ENCODE results near the gene ETFRF1.

GRCh38 chr12:25213338-25213737, 18.3 kb downstream of the ETFRF1 start:
- TF ChIP-seq POLR2AphosphoS5 (IDR thresholded peaks at IDR 0.05): no peak
- no peak for TF ChIP-seq POLR2A (IDR thresholded peaks at IDR 0.05)
- TF ChIP-seq CTCF (IDR thresholded peaks at IDR 0.05): no peak
